GM23338 (cell line): ENCODE measurements around the gene CUL7.

Source experiments
- CREB1 ChIP-seq: fragments of 250-450 bp; sonication (Bioruptor Pico); IDR thresholded peaks from 2 replicates; pipeline ENCODE4 v1.5.0; 2020; ENCODE audit warnings: low read depth, mild to moderate bottlenecking, moderate library complexity
- CTCF ChIP-seq, 2 experiments: fragments of 200-600 bp in 1 of 2; sonication (generic) in 1 of 2; conservative IDR thresholded peaks; 2 replicates each; pipeline versions ENCODE4 v1.5.1 to v1.6.1; 2016 to 2017; ENCODE audit warnings: antibody characterized with exemption in 2 of 2, low read depth in 2 of 2, mild to moderate bottlenecking in 2 of 2, moderate library complexity in 1 of 2
- EZH2 ChIP-seq: fragments of 200-600 bp; sonication (generic); IDR thresholded peaks from one replicate; pipeline ENCODE4 v1.8.0; 2017; ENCODE audit warnings: antibody characterized with exemption, mild to moderate bottlenecking, low read depth; ENCODE audit not compliant: unreplicated experiment
- EZH2phosphoT487 ChIP-seq: fragments of 200-600 bp; sonication (generic); IDR thresholded peaks from one replicate; pipeline ENCODE4 v1.8.1; 2018; ENCODE audit warnings: antibody characterized with exemption; ENCODE audit not compliant: unreplicated experiment
- JUNB ChIP-seq: IDR thresholded peaks from one replicate; pipeline ENCODE4 v1.6.1; 2016; ENCODE audit warnings: antibody characterized with exemption; ENCODE audit not compliant: unreplicated experiment
- POLR2AphosphoS5 ChIP-seq: IDR thresholded peaks from 2 replicates; pipeline ENCODE4 v1.6.1; 2016; ENCODE audit warnings: antibody characterized with exemption, low read depth
- REST ChIP-seq: IDR thresholded peaks from one replicate; pipeline ENCODE4 v1.6.1; 2018; ENCODE audit warnings: antibody characterized with exemption; ENCODE audit not compliant: unreplicated experiment

- TF ChIP-seq CTCF (conservative IDR thresholded peaks at IDR 0.05; ENCODE audit: low read depth in 2 of 2) (no peak), POLR2AphosphoS5 (no peak), REST (no peak), EZH2 (no peak), JUNB (no peak), CREB1 (no peak), EZH2phosphoT487 (no peak)
These were observed 32.5 kb upstream of the CUL7 start for GRCh38 chr6:43086022-43086658.
